ENCODE results near the gene TEX52.

GRCh38 chr12:2886768-2887450 lies 30.1 kb upstream of the TEX52 start:
- TF ChIP-seq, protein P1, sequence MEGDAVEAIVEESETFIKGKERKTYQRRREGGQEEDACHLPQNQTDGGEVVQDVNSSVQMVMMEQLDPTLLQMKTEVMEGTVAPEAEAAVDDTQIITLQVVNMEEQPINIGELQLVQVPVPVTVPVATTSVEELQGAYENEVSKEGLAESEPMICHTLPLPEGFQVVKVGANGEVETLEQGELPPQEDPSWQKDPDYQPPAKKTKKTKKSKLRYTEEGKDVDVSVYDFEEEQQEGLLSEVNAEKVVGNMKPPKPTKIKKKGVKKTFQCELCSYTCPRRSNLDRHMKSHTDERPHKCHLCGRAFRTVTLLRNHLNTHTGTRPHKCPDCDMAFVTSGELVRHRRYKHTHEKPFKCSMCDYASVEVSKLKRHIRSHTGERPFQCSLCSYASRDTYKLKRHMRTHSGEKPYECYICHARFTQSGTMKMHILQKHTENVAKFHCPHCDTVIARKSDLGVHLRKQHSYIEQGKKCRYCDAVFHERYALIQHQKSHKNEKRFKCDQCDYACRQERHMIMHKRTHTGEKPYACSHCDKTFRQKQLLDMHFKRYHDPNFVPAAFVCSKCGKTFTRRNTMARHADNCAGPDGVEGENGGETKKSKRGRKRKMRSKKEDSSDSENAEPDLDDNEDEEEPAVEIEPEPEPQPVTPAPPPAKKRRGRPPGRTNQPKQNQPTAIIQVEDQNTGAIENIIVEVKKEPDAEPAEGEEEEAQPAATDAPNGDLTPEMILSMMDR (conservative IDR thresholded peaks at IDR 0.05 in 1 of 2, IDR thresholded peaks at IDR 0.05 in 1 of 2; ENCODE audit: extremely low read depth in 1 of 2, insufficient read depth in 1 of 2, low read depth in 1 of 2, low read length in 2 of 2) = no peak
- TF ChIP-seq EZH2 (IDR thresholded peaks at IDR 0.05; ENCODE audit: borderline replicate concordance, low read length) = no peak
